Liver (tissue), 3 donors: Measurements from ENCODE around the gene CLDN1.

Source experiments
- CTCF ChIP-seq: fragments of 150-350 bp; IDR thresholded peaks from 2 replicates; pipeline ENCODE4 v1.5.1; 2017; ENCODE audit warnings: improper control_type of control experiment, low read depth, low read length; ENCODE audit not compliant: missing input control
- EGR1 ChIP-seq, 2 donors: IDR thresholded peaks; 2 replicates each; pipeline ENCODE4 v1.6.1; 2016 to 2018; ENCODE audit warnings: antibody characterized with exemption in 2 of 2, low read depth in 2 of 2
- GABPA ChIP-seq, 2 donors: IDR thresholded peaks in 1 of 2; conservative IDR thresholded peaks in 1 of 2; 2 replicates each; pipeline ENCODE4 v1.6.1; 2016; ENCODE audit warnings: antibody characterized with exemption in 2 of 2, mild to moderate bottlenecking in 1 of 2, moderate library complexity in 1 of 2
- RAD21 ChIP-seq, 2 donors: IDR thresholded peaks; 2 replicates each; pipeline ENCODE4 v1.6.1; 2016; ENCODE audit warnings: antibody characterized with exemption in 2 of 2, mild to moderate bottlenecking in 2 of 2
- donor health status: healthy.
- donor health status: healthy.

GRCh38 chr3:190325923-190326322 lies 3.7 kb upstream of the CLDN1 start:
- TF ChIP-seq RAD21 (IDR thresholded peaks at IDR 0.05) (no peak), GABPA (IDR thresholded peaks at IDR 0.05 in 1 of 2, conservative IDR thresholded peaks at IDR 0.05 in 1 of 2) (no peak), CTCF (no peak), EGR1 (IDR thresholded peaks at IDR 0.05; ENCODE audit: low read depth in 2 of 2) (no peak)
